SU-DHL-6 (cell line): ENCODE results near the gene CSNK1D.

Experiments
- H2AFZ ChIP-seq: fragments of 200-600 bp; sonication (generic); 2 replicates; pipeline ENCODE4 v1.6.1; 2014; ENCODE audit warnings: low read depth, mild to moderate bottlenecking, moderate library complexity, mixed read lengths, antibody characterized with exemption, low read length; ENCODE audit not compliant: severe bottlenecking
- H3F3A ChIP-seq: fragments of 200-600 bp; shearing (Covaris generic); 2 replicates; pipeline ENCODE4 v1.6.0; 2016; ENCODE audit warnings: antibody characterized with exemption, mild to moderate bottlenecking; ENCODE audit not compliant: insufficient read depth
- H3K27ac ChIP-seq: fragments of 200-600 bp; sonication (generic); 2 replicates; pipeline ENCODE4 v1.5.1; 2016; ENCODE audit warnings: low read depth, mild to moderate bottlenecking, low read length, moderate library complexity, mixed read lengths
- H3K27me3 ChIP-seq: fragments of 200-600 bp; sonication (generic), shearing (Covaris generic); 2 replicates; pipeline ENCODE4 v1.6.0; 2014; ENCODE audit warnings: mild to moderate bottlenecking, low read length
- H3K36me3 ChIP-seq: fragments of 200-600 bp; sonication (generic); 2 replicates; pipeline ENCODE4 v1.6.1; 2014; ENCODE audit warnings: mild to moderate bottlenecking, low read length, mixed read lengths
- H3K4me2 ChIP-seq: fragments of 300-600, 200-600 bp; shearing (Covaris generic), sonication (generic); 2 replicates; pipeline ENCODE4 v1.6.0; 2014; ENCODE audit warnings: low read length, low read depth, mild to moderate bottlenecking; ENCODE audit not compliant: poor library complexity, severe bottlenecking
- H3K4me3 ChIP-seq: fragments of 200-600 bp; sonication (generic); 2 replicates; pipeline ENCODE4 v1.5.1; 2014; ENCODE audit warnings: antibody characterized with exemption, low read length, mild to moderate bottlenecking, mixed read lengths; ENCODE audit not compliant: insufficient read depth, poor library complexity, severe bottlenecking
- H3K79me2 ChIP-seq: fragments of 200-600 bp; sonication (generic); 2 replicates; pipeline ENCODE4 v1.6.1; 2014; ENCODE audit warnings: mild to moderate bottlenecking, low read length, moderate library complexity; ENCODE audit not compliant: insufficient read depth
- H3K9ac ChIP-seq: fragments of 200-600 bp; sonication (generic); 2 replicates; pipeline ENCODE4 v1.7.0; 2014; ENCODE audit warnings: mild to moderate bottlenecking, low read length
- H3K9me2 ChIP-seq: fragments of 200-600 bp; sonication (generic); replicated peaks from 2 replicates; pipeline ENCODE4 v1.6.1; 2014; ENCODE audit warnings: low read length; ENCODE audit not compliant: insufficient read depth
- H3K9me3 ChIP-seq: fragments of 200-600 bp; sonication (generic); 2 replicates; pipeline ENCODE4 v1.6.1; 2014; ENCODE audit warnings: low read length, mixed read lengths; ENCODE audit not compliant: insufficient read depth
- H4K20me1 ChIP-seq: fragments of 200-600 bp; sonication (generic); 2 replicates; pipeline ENCODE4 v1.6.1; 2014; ENCODE audit warnings: low read depth, mild to moderate bottlenecking, antibody characterized with exemption, low read length, moderate library complexity, mixed read lengths
- CTCF ChIP-seq: fragments of 200-600 bp; sonication (generic); IDR thresholded peaks from one replicate; pipeline ENCODE4 v1.5.1; 2017; ENCODE audit warnings: antibody characterized with exemption, mild to moderate bottlenecking, low read length, moderate library complexity; ENCODE audit not compliant: insufficient read depth, poor library complexity, severe bottlenecking
- EZH2phosphoT487 ChIP-seq: fragments of 200-600 bp; sonication (generic), shearing (Covaris generic); conservative IDR thresholded peaks from 2 replicates; pipeline ENCODE4 v1.6.1; 2018; ENCODE audit warnings: mild to moderate bottlenecking, antibody characterized with exemption, low read length, moderate library complexity, mixed read lengths

CSNK1D gene

GRCh38 chr17:82300707-82301270, 27.3 kb upstream of the CSNK1D start:
- Histone ChIP-seq H3K9me3 (no peaks in the 10 kb centered on the region), H3K9me2 (no peaks in the 10 kb centered on the region), H3F3A (peaks cover 3% of the 10 kb centered on the region; the same call in 1 of the 2 replicates), H4K20me1 (no peaks in the 10 kb centered on the region), H3K9ac (no peak overlapping the region), H3K36me3 (no peaks in the 10 kb centered on the region), H3K4me2 (no peak overlapping the region), H3K27me3 (no peaks in the 10 kb centered on the region), H2AFZ (no peak overlapping the region), H3K79me2 (no peaks in the 10 kb centered on the region), H3K4me3 (no peak overlapping the region), H3K27ac (no peak overlapping the region)
- TF ChIP-seq CTCF (peak; percentile 68), EZH2phosphoT487 (no peak)

GRCh38 chr17:82300228-82300627, 26.7 kb upstream of the CSNK1D start:
- TF ChIP-seq CTCF, result no peak
- no peak for TF ChIP-seq EZH2phosphoT487
- peaks cover 3% of the 10 kb centered on the region; the same call in 1 of the 2 replicates for H3F3A ChIP-seq
- no peak overlapping the region for H3K9ac ChIP-seq
- H3K27ac ChIP-seq, result no peak overlapping the region
- H4K20me1 ChIP-seq, result no peaks in the 10 kb centered on the region
- H3K9me3 ChIP-seq, result no peaks in the 10 kb centered on the region
- no peak overlapping the region for H2AFZ ChIP-seq
- H3K4me2 ChIP-seq, result no peak overlapping the region
- no peaks in the 10 kb centered on the region for H3K36me3 ChIP-seq
- H3K27me3 ChIP-seq, result no peaks in the 10 kb centered on the region
- H3K4me3 ChIP-seq, result no peak overlapping the region
- H3K9me2 ChIP-seq, result no peaks in the 10 kb centered on the region
- H3K79me2 ChIP-seq, result no peaks in the 10 kb centered on the region

- Histone ChIP-seq H3K27ac (no peak overlapping the region), H3K9me3 (no peaks in the 10 kb centered on the region), H3K4me3 (no peak overlapping the region), H3K4me2 (no peak overlapping the region), H4K20me1 (no peaks in the 10 kb centered on the region), H3K9ac (no peak overlapping the region), H3F3A (peaks cover 6% of the 10 kb centered on the region; the same call in 1 of the 2 replicates), H2AFZ (no peak overlapping the region), H3K27me3 (no peaks in the 10 kb centered on the region), H3K79me2 (no peaks in the 10 kb centered on the region), H3K36me3 (no peaks in the 10 kb centered on the region), H3K9me2 (no peaks in the 10 kb centered on the region)
- no peak for TF ChIP-seq CTCF
- TF ChIP-seq EZH2phosphoT487, result no peak
Observed at GRCh38 chr17:82299452-82299851, 26.0 kb upstream of the CSNK1D start.
